ENCODE measurements around the gene AGFG2. TPM values are rescaled to one million over a fixed set of nuclear protein-coding genes. Genes with fewer than 3 reads are reported as not detected.
"Not testable (repeated sequence)": the region's sequence is repeated elsewhere in the genome, so short reads cannot be mapped to it uniquely, and the experiment has no call there.

Gene AGFG2
- total and polyA plus RNA-seq, 2 of the 4 experiments (the other 2 are of a cell fraction): 3.0 to 10.0 TPM

DNA sequence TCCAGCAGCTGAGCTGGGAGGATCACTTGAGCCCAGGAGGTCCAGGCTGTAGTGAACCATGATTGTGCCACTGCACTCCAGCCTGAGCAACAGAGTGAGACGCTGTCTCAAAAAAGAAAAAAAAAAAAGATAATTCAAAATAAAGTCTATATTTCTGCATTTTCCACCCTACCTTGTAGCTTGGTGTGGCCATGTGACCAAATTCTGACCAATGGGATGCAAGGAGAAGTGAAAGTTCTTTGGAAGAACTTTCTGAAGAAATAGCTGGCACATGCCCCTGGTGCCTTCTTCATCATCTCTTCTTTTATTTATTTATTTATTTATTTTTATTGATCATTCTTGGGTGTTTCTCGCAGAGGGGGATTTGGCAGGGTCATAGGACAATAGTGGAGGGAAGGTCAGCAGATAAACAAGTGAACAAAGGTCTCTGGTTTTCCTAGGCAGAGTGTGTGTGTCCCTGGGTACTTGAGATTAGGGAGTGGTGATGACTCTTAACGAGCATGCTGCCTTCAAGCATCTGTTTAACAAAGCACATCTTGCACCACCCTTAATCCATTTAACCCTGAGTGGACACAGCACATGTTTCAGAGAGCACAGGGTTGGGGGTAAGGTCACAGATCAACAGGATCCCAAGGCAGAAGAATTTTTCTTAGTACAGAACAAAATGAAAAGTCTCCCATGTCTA lies 17.0 kb upstream of the AGFG2 start:
- H4K8ac ChIP-seq (ENCODE audit: low read depth in 2 of 2, low read length in 2 of 2); H3K27ac ChIP-seq (ENCODE audit: insufficient read depth, low read length); H2AFZ ChIP-seq (replicated peaks; ENCODE audit: low read length, poor library complexity); H2BK120ac ChIP-seq (ENCODE audit: low read depth, low read length); DNase-seq; H2BK15ac ChIP-seq (ENCODE audit: low read depth, low read length); H3K4me2 ChIP-seq (ENCODE audit: low read depth, low read length); H4K20me1 ChIP-seq (ENCODE audit: insufficient read depth, low read length); H3K56ac ChIP-seq (ENCODE audit: extremely low read depth, insufficient read depth, low read length); H4K91ac ChIP-seq (ENCODE audit: insufficient read depth, low read depth, low read length); intact Hi-C loops (cut with micrococcal nuclease); H2BK20ac ChIP-seq (ENCODE audit: low read depth, low read length); H3K14ac ChIP-seq (replicated peaks; ENCODE audit: low read depth, low read length); H3K4ac ChIP-seq (ENCODE audit: low read depth, low read length); in situ Hi-C loops (cut with MboI; ENCODE audit: low sequenced_read_pairs); H3K79me1 ChIP-seq (ENCODE audit: low read depth in 1 of 2, low read length in 2 of 2); H3K9me1 ChIP-seq (ENCODE audit: insufficient read depth, low read length); H3K9me3 ChIP-seq (ENCODE audit: control insufficient read depth, insufficient read depth, low read length); CTCF ChIA-PET; H3K18ac ChIP-seq (ENCODE audit: low read depth, low read length); ATAC-seq (ENCODE audit: low read depth); H2AK5ac ChIP-seq (ENCODE audit: low read depth, low read length); BruUV-seq (replicated peaks); H3K27me3 ChIP-seq (ENCODE audit: control insufficient read depth, insufficient read depth, low read length); H2AK9ac ChIP-seq (replicated peaks; ENCODE audit: low read depth, low read length, poor library complexity); H2BK5ac ChIP-seq (ENCODE audit: low read depth, low read length, poor library complexity, severe bottlenecking); H3K4me3 ChIP-seq (ENCODE audit: insufficient read depth, low read depth, low read length); POLR2A ChIA-PET (ENCODE audit: unreplicated experiment); H3K36me3 ChIP-seq (ENCODE audit: control insufficient read depth, insufficient read depth, low read length); H4K5ac ChIP-seq (ENCODE audit: low read depth, low read length); H3K4me1 ChIP-seq (ENCODE audit: control insufficient read depth, insufficient read depth, low read length); H3K23ac ChIP-seq (ENCODE audit: low read depth, low read length); dilution Hi-C loops (cut with HindIII; ENCODE audit: low sequenced_read_pairs, unreplicated experiment); H3K9ac ChIP-seq (ENCODE audit: low read depth, low read length): not testable (repeated sequence)
- TF ChIP-seq, protein P1, sequence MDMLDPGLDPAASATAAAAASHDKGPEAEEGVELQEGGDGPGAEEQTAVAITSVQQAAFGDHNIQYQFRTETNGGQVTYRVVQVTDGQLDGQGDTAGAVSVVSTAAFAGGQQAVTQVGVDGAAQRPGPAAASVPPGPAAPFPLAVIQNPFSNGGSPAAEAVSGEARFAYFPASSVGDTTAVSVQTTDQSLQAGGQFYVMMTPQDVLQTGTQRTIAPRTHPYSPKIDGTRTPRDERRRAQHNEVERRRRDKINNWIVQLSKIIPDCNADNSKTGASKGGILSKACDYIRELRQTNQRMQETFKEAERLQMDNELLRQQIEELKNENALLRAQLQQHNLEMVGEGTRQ (IDR thresholded peaks at IDR 0.05; ENCODE audit: low read depth, low read length): peak; percentile 75
- no CpG with 5 or more reads among the region's 3 CpGs for WGBS, 2 experiments (ENCODE audit: extremely low coverage in 2 of 2, insufficient read length in 1 of 2)

DNA sequence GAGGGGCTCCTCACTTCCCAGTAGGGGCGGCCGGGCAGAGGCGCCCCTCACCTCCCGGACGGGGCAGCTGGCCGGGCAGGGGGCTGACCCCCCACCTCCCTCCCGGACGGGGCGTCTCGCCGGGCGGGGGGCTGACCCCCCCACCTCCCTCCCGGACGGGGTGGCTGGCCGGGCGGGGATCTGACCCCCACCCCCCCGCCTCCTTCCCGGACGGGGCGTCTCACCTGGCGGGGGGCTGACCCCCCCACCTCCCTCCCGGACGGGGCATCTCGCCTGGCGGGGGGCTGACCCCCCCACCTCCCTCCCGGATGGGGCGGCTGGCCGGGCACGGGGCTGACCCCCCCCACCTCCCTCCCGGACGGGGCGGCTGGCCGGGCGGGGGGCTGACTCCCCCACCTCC lies 15.8 kb upstream of the AGFG2 start:
- intact Hi-C loops (cut with micrococcal nuclease); BruUV-seq (replicated peaks); H3K56ac ChIP-seq (ENCODE audit: extremely low read depth, insufficient read depth, low read length); H3K79me1 ChIP-seq (ENCODE audit: low read depth in 1 of 2, low read length in 2 of 2); H3K9me3 ChIP-seq (ENCODE audit: control insufficient read depth, insufficient read depth, low read length); in situ Hi-C loops (cut with MboI; ENCODE audit: low sequenced_read_pairs); H2BK120ac ChIP-seq (ENCODE audit: low read depth, low read length); H3K9ac ChIP-seq (ENCODE audit: low read depth, low read length); H3K23ac ChIP-seq (ENCODE audit: low read depth, low read length); H3K18ac ChIP-seq (ENCODE audit: low read depth, low read length); H3K27me3 ChIP-seq (ENCODE audit: control insufficient read depth, insufficient read depth, low read length); H2AFZ ChIP-seq (replicated peaks; ENCODE audit: low read length, poor library complexity); H4K8ac ChIP-seq (ENCODE audit: low read depth in 2 of 2, low read length in 2 of 2); H2AK9ac ChIP-seq (replicated peaks; ENCODE audit: low read depth, low read length, poor library complexity); H2BK5ac ChIP-seq (ENCODE audit: low read depth, low read length, poor library complexity, severe bottlenecking); ATAC-seq (ENCODE audit: low read depth); H3K9me1 ChIP-seq (ENCODE audit: insufficient read depth, low read length); H3K27ac ChIP-seq (ENCODE audit: insufficient read depth, low read length); H2BK15ac ChIP-seq (ENCODE audit: low read depth, low read length); H3K4me3 ChIP-seq (ENCODE audit: insufficient read depth, low read depth, low read length); POLR2A ChIA-PET (ENCODE audit: unreplicated experiment); H3K4ac ChIP-seq (ENCODE audit: low read depth, low read length); H3K36me3 ChIP-seq (ENCODE audit: control insufficient read depth, insufficient read depth, low read length); H2BK20ac ChIP-seq (ENCODE audit: low read depth, low read length); H3K4me1 ChIP-seq (ENCODE audit: control insufficient read depth, insufficient read depth, low read length); H4K91ac ChIP-seq (ENCODE audit: insufficient read depth, low read depth, low read length); H3K4me2 ChIP-seq (ENCODE audit: low read depth, low read length); dilution Hi-C loops (cut with HindIII; ENCODE audit: low sequenced_read_pairs, unreplicated experiment); H4K5ac ChIP-seq (ENCODE audit: low read depth, low read length); H3K14ac ChIP-seq (replicated peaks; ENCODE audit: low read depth, low read length); H4K20me1 ChIP-seq (ENCODE audit: insufficient read depth, low read length); H2AK5ac ChIP-seq (ENCODE audit: low read depth, low read length); DNase-seq; CTCF ChIA-PET: not testable (repeated sequence)
- WGBS, 2 experiments (ENCODE audit: extremely low coverage in 2 of 2, insufficient read length in 1 of 2): no CpG with 5 or more reads among the region's 34 CpGs
